HepG2 (cell line): Measurements from ENCODE around the gene ETHE1. TPM values are rescaled to one million over a fixed set of nuclear protein-coding genes. Genes with fewer than 3 reads are reported as not detected.

Experiments used
- ATAC-seq: fragments of 200-7000 bp; cut with Tn5 transposase; 3 replicates; pipeline ENCODE4 v1.9.1; 2020; ENCODE audit warnings: mild to moderate bottlenecking, moderate library complexity
- BruUV-seq: library from RNA; stranded (reverse); fragments of 400-500 nt; replicated peaks from 2 replicates; lab custom pipeline; 2021; lab: Mats Ljungman, UMichigan
- CTCF ChIA-PET: fragments of 300-600 bp; formaldehyde crosslinking; extraction: SDS; loops from one replicate; lab custom pipeline; 2021; ENCODE audit warnings: low total read pairs, inconsistent platforms, low intra/inter-chr PET ratio; lab: Yijun Ruan, JAX
- POLR2A ChIA-PET: fragments of 350-600 bp; sonication (Branson Sonifier 250); formaldehyde crosslinking; loops from one replicate; lab custom pipeline; 2020; ENCODE audit warnings: antibody characterized with exemption, inconsistent platforms; lab: Yijun Ruan, JAX
- DNase-seq: peaks from one replicate; pipeline ENCODE4 v3.0.0-alpha.2; 2015; ENCODE audit warnings: low spot score
- FAIRE-seq: peaks from 3 replicates; lab custom pipeline; 2011; peaks lifted over from hg19 to GRCh38; lab: Jason Lieb, UNC
- H2AFZ ChIP-seq: one replicate; pipeline ENCODE4 v1.6.1; 2011; ENCODE audit warnings: low read length, inconsistent platforms
- H3K27ac ChIP-seq: fragments of 300-600 bp; 3 replicates; pipeline ENCODE4 v1.8.0; 2011; ENCODE audit warnings: mixed run types, mild to moderate bottlenecking, mixed read lengths, low read length, inconsistent platforms; ENCODE audit not compliant: insufficient read depth; ENCODE audit errors: extremely low read length
- H3K27me3 ChIP-seq, 2 experiments: fragments of 200-600 bp in 1 of 2; 2 replicates in 1 of 2; 3 replicates in 1 of 2; pipeline versions ENCODE4 v1.6.0 to v1.8.0; 2011; ENCODE audit warnings: low read length in 2 of 2, mild to moderate bottlenecking in 2 of 2, moderate library complexity in 2 of 2, inconsistent platforms in 1 of 2; ENCODE audit not compliant: insufficient read depth in 2 of 2, control insufficient read depth in 1 of 2
- H3K36me3 ChIP-seq, 2 experiments: fragments of 200-600 bp in 1 of 2; replicated peaks in 1 of 2; 2 replicates in 1 of 2; 3 replicates in 1 of 2; pipeline versions ENCODE4 v1.5.1 to v1.8.0; 2011; ENCODE audit warnings: low read length in 2 of 2, inconsistent platforms in 1 of 2; ENCODE audit not compliant: insufficient read depth in 2 of 2, control insufficient read depth in 1 of 2
- H3K4me1 ChIP-seq: 2 replicates; pipeline ENCODE4 v1.5.1; 2012; ENCODE audit warnings: low read length, inconsistent platforms; ENCODE audit not compliant: insufficient read depth
- H3K4me2 ChIP-seq: 2 replicates; pipeline ENCODE4 v1.6.0; 2011; ENCODE audit warnings: low read depth, low read length, inconsistent platforms
- H3K4me3 ChIP-seq, 3 experiments: fragments of 200-600 bp in 1 of 3; sonication (generic), shearing (Covaris generic) in 1 of 3; replicated peaks in 1 of 3; 2 replicates each; pipeline ENCODE4 v1.5.1; 2011 to 2016; ENCODE audit warnings: low read length in 3 of 3, inconsistent platforms in 2 of 3, low read depth in 2 of 3, mild to moderate bottlenecking in 2 of 3, control low read depth in 1 of 3, mixed read lengths in 1 of 3; ENCODE audit not compliant: insufficient read depth in 1 of 3
- H3K79me2 ChIP-seq: one replicate; pipeline ENCODE4 v1.6.1; 2011; ENCODE audit warnings: low read length, inconsistent platforms; ENCODE audit not compliant: insufficient read depth
- H3K9ac ChIP-seq: 2 replicates; pipeline ENCODE4 v1.6.0; 2011; ENCODE audit warnings: mild to moderate bottlenecking, low read depth, low read length, inconsistent platforms; ENCODE audit not compliant: insufficient read depth
- H3K9me3 ChIP-seq: 2 replicates; pipeline ENCODE4 v1.5.1; 2012; ENCODE audit warnings: mild to moderate bottlenecking, low read length
- H4K20me1 ChIP-seq: 2 replicates; pipeline ENCODE4 v1.6.0; 2011; ENCODE audit warnings: inconsistent platforms, mild to moderate bottlenecking, low read length, moderate library complexity; ENCODE audit not compliant: insufficient read depth
- EED ChIP-seq: sonication (generic); formaldehyde crosslinking; IDR thresholded peaks from 2 replicates; pipeline ENCODE4 v1.5.0; 2020; ENCODE audit warnings: mild to moderate bottlenecking, missing genetic modification reagents
- ELF3 ChIP-seq: IDR thresholded peaks from 2 replicates; pipeline ENCODE4 v1.6.1; 2016; ENCODE audit warnings: missing genetic modification reagents, missing compliant biosample characterization
- FOSL1 ChIP-seq: sonication (generic); formaldehyde crosslinking; IDR thresholded peaks from 2 replicates; pipeline ENCODE4 v1.9.0; 2021; ENCODE audit warnings: missing genetic modification reagents, borderline replicate concordance
- GATAD1 ChIP-seq: IDR thresholded peaks from 2 replicates; pipeline ENCODE4 v1.6.1; 2016; ENCODE audit warnings: missing genetic modification reagents, missing compliant biosample characterization
- KDM5B ChIP-seq: sonication (generic); formaldehyde crosslinking; IDR thresholded peaks from 2 replicates; pipeline ENCODE4 v1.4.0; 2020; ENCODE audit warnings: missing genetic modification reagents, mild to moderate bottlenecking, borderline replicate concordance
- KLF11 ChIP-seq: IDR thresholded peaks from 2 replicates; pipeline ENCODE4 v1.6.1; 2016; ENCODE audit warnings: missing compliant biosample characterization
- MIER3 ChIP-seq: IDR thresholded peaks from 2 replicates; pipeline ENCODE4 v1.6.1; 2016; ENCODE audit warnings: missing compliant biosample characterization, borderline replicate concordance
- ZFX ChIP-seq: sonication (generic); formaldehyde crosslinking; IDR thresholded peaks from 2 replicates; pipeline ENCODE4 v1.4.0; 2020; ENCODE audit warnings: mild to moderate bottlenecking, low read depth, missing genetic modification reagents, moderate library complexity
- ZNF501 ChIP-seq: sonication (generic); formaldehyde crosslinking; IDR thresholded peaks from 2 replicates; pipeline ENCODE4 v1.5.1; 2020; ENCODE audit warnings: mild to moderate bottlenecking, moderate library complexity, missing genetic modification reagents
- ZNF713 ChIP-seq: sonication (generic); formaldehyde crosslinking; IDR thresholded peaks from 2 replicates; pipeline ENCODE4 v1.4.0; 2020; ENCODE audit warnings: mild to moderate bottlenecking, missing genetic modification reagents
- WGBS: methylation state at CpG from one replicate; pipeline ENCODE4 v1.1.6; 2017; ENCODE audit warnings: low lambda C conversion rate; 5-methylcytosine and 5-hydroxymethylcytosine counted together
- in situ Hi-C: cut with HindIII; loops from 2 replicates; pipeline ENCODE4 v1.10.0; 2017; ENCODE audit warnings: low pct_unique_long_range_greater_than_20kb; ENCODE audit not compliant: extremely low pct_ligation_motif_present
- intact Hi-C: fragments of 100-400 bp; cut with micrococcal nuclease; formaldehyde crosslinking; loops from one replicate; pipeline ENCODE4 v1.10.0; 2022; ENCODE audit not compliant: unreplicated experiment
- polyA plus RNA-seq, 8 experiments: library from polyadenylated mRNA; depleted of rRNA in 3 of 8; stranded (reverse) in 7 of 8; unstranded in 1 of 8; fragments of >200 nt; fragmentation: Illumina TruSeq in 4 of 8; extraction: Trizol in 4 of 8; gene quantifications; 2 replicates each; pipeline versions ENCODE4 v1.2.1 to v1.2.3, GENCODE V29; 2011 to 2016; ENCODE audit warnings: low read depth in 4 of 8, missing spikeins in 1 of 8, mixed read lengths in 1 of 8; ENCODE audit not compliant: insufficient read depth in 1 of 8
- total RNA-seq, 5 experiments: library from RNA; depleted of rRNA; stranded (reverse); fragments of >200 nt; fragmentation: Illumina TruSeq; extraction: Trizol; gene quantifications; 2 replicates each; pipeline ENCODE4 v1.2.3, GENCODE V29; 2016; ENCODE audit warnings: low read depth in 1 of 5
- TF ChIP-seq, protein P1 (sequence below): sonication (generic); formaldehyde crosslinking; IDR thresholded peaks from 2 replicates; pipeline ENCODE4 v1.8.0; 2022; ENCODE audit warnings: missing genetic modification reagents, mild to moderate bottlenecking, inconsistent platforms, borderline replicate concordance
- TF ChIP-seq, protein P2 (sequence below): sonication (generic); formaldehyde crosslinking; IDR thresholded peaks from 2 replicates; pipeline ENCODE4 v1.5.0; 2020; ENCODE audit warnings: missing genetic modification reagents, mild to moderate bottlenecking, borderline replicate concordance
- TF ChIP-seq, protein P3 (sequence below): fragments of 450-650 bp; IDR thresholded peaks from 2 replicates; pipeline ENCODE4 v1.6.1; 2016
- TF ChIP-seq, protein P4 (sequence below): sonication (generic); formaldehyde crosslinking; IDR thresholded peaks from 2 replicates; pipeline ENCODE4 v1.4.0; 2020; ENCODE audit warnings: mild to moderate bottlenecking, low read depth, missing genetic modification reagents
- TF ChIP-seq, protein P5 (sequence below): sonication (generic); formaldehyde crosslinking; IDR thresholded peaks from 2 replicates; pipeline ENCODE4 v1.4.0; 2020; ENCODE audit warnings: mild to moderate bottlenecking, missing genetic modification reagents
- TF ChIP-seq, protein P6 (sequence below): sonication (generic); formaldehyde crosslinking; IDR thresholded peaks from 2 replicates; pipeline ENCODE4 v1.5.0; 2020; ENCODE audit warnings: missing genetic modification reagents

ETHE1 gene
- total and polyA plus RNA-seq, 2 of the 13 experiments (the other 11 are each of a cell fraction or from before 2014, with no cell fraction given), result 32.5 to 58.4 TPM

DNA sequence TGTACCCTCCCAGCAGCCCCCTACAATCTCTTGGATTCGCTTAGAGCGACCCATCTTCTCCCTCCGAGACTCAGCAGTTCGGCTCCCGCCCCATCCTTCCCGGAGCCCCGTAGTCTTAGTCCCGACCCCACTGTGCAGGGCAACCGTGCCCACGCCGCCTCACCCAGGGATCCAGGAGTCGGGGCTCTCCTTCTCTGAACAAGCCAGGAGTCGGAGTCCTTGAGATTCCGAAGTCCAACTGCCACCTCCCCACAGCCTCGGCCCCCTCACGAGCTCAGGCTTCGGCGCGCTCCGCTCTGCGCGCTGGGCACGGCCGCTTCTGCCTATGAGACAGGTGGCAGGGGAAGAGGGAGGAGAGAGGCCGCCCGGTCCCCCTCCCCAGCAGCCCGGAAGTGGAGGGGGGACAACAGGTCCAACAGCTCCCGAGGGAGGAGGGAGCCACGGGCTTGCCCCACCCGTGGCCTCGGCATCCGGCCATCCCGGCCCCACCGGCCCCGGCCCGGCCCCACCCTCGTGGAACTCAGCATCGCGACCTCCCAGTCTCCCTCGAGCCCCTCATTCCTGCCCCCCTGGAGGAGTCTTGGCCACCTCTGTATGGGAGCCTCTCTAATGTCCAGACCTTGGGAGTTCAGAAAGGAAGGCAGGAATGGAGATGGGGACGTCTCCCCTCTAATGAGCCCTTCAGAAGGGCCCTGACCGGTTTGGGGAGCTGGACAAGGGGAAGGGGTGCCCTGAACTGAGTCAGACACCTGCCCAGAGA, 22.4 kb downstream of the ETHE1 start, which contains the start of gene PHLDB3:
Gene PHLDB3, minus strand, starts transcription at position 321 of the 760 bp plus-strand sequence. CDS start 628 bp downstream, outside the sequence.
- H3K9ac ChIP-seq, result peak within 1 kb of the TSS; percentile 92
- peaks cover 11% of the 10 kb centered on the region for H3K79me2 ChIP-seq
- BruUV-seq, result no TSS peak
- no peaks in the 10 kb centered on the region; a peak in 1 of 5 replicates for H3K27me3 ChIP-seq
- peak within 1 kb of the TSS; percentile 34 for H2AFZ ChIP-seq
- peak within 1 kb of the TSS; percentile 86 to 97 (median 95) for H3K4me3 ChIP-seq
- H3K4me2 ChIP-seq, result peak within 1 kb of the TSS; percentile 84
- no peak for FAIRE-seq
- ATAC-seq, result peak; percentile 77
- in situ Hi-C loops, result no loop called here
- intact Hi-C loops, result loop anchor here (1.0 to 2.0 kb wide), 2 partner anchors 42 to 57 kb away; no protein-coding TSS in a partner anchor
- 4% methylated on average over 20 of the region's 42 CpGs for WGBS
- peaks cover 42% of the 10 kb centered on the region for H3K4me1 ChIP-seq
- H3K27ac ChIP-seq, result peak within 1 kb of the TSS; percentile 79
- no peaks in the 10 kb centered on the region for H3K9me3 ChIP-seq
- ChIA-PET CTCF (interaction anchor here (1.6 kb wide), 1 partner anchor 58 kb away, joined by 10 read pairs; no protein-coding TSS in a partner anchor), POLR2A (interaction anchor here (0.7 to 2.2 kb wide), 16 partner anchors 9 to 164 kb away, joined by 3 to 47 read pairs (median 6); partner anchors contain the start of genes IRGQ and ZNF576)
- H3K36me3 ChIP-seq, result peaks cover 1 to 4% of the 10 kb centered on the region in 2 experiments; a peak in 2 of 5 replicates
- peak; percentile 38 for DNase-seq
- H4K20me1 ChIP-seq, result no peaks in the 10 kb centered on the region
- TF ChIP-seq EED (0 out of 2 replicates have a peak, but pooled peaks have one; percentile 43), FOSL1 (CRISPR knock-in tag) (no peak), ELF3 (CRISPR knock-in tag) (0 out of 2 replicates have a peak, but pooled peaks have one; percentile 27), ZFX (CRISPR knock-in tag) (peak; percentile 74), KLF11 (CRISPR knock-in tag) (no peak), KDM5B (CRISPR knock-in tag) (peak; percentile 51; the same call in 1 of the 2 replicates), GATAD1 (peak; percentile 43; the same call in 1 of the 2 replicates), MIER3 (CRISPR knock-in tag) (no peak), ZNF501 (CRISPR knock-in tag) (no peak), ZNF713 (CRISPR knock-in tag) (no peak)
- TF ChIP-seq, protein P1, sequence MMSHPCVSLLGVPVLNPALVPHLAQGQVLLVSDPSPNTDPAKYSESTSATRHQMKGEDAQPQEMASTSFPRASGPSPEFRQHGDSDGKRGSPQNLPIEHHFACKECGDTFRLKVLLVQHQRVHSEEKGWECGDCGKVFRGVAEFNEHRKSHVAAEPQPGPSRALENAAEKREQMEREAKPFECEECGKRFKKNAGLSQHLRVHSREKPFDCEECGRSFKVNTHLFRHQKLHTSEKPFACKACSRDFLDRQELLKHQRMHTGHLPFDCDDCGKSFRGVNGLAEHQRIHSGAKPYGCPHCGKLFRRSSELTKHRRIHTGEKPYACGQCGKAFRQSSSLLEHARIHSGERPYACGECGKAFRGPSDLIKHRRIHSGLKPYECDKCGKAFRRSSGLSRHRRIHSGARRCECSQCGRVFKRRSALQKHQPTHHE (CRISPR knock-in tag), result no peak
- TF ChIP-seq, protein P2, sequence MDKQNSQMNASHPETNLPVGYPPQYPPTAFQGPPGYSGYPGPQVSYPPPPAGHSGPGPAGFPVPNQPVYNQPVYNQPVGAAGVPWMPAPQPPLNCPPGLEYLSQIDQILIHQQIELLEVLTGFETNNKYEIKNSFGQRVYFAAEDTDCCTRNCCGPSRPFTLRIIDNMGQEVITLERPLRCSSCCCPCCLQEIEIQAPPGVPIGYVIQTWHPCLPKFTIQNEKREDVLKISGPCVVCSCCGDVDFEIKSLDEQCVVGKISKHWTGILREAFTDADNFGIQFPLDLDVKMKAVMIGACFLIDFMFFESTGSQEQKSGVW (CRISPR knock-in tag), result no peak
- TF ChIP-seq, protein P3, sequence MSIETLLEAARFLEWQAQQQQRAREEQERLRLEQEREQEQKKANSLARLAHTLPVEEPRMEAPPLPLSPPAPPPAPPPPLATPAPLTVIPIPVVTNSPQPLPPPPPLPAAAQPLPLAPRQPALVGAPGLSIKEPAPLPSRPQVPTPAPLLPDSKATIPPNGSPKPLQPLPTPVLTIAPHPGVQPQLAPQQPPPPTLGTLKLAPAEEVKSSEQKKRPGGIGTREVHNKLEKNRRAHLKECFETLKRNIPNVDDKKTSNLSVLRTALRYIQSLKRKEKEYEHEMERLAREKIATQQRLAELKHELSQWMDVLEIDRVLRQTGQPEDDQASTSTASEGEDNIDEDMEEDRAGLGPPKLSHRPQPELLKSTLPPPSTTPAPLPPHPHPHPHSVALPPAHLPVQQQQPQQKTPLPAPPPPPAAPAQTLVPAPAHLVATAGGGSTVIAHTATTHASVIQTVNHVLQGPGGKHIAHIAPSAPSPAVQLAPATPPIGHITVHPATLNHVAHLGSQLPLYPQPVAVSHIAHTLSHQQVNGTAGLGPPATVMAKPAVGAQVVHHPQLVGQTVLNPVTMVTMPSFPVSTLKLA, result no peak
- TF ChIP-seq, protein P4, sequence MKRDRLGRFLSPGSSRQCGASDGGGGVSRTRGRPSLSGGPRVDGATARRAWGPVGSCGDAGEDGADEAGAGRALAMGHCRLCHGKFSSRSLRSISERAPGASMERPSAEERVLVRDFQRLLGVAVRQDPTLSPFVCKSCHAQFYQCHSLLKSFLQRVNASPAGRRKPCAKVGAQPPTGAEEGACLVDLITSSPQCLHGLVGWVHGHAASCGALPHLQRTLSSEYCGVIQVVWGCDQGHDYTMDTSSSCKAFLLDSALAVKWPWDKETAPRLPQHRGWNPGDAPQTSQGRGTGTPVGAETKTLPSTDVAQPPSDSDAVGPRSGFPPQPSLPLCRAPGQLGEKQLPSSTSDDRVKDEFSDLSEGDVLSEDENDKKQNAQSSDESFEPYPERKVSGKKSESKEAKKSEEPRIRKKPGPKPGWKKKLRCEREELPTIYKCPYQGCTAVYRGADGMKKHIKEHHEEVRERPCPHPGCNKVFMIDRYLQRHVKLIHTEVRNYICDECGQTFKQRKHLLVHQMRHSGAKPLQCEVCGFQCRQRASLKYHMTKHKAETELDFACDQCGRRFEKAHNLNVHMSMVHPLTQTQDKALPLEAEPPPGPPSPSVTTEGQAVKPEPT, result peak; percentile 33; the same call in 1 of the 2 replicates
- TF ChIP-seq, protein P5, sequence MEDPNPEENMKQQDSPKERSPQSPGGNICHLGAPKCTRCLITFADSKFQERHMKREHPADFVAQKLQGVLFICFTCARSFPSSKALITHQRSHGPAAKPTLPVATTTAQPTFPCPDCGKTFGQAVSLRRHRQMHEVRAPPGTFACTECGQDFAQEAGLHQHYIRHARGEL, result no peak
- TF ChIP-seq, protein P6, sequence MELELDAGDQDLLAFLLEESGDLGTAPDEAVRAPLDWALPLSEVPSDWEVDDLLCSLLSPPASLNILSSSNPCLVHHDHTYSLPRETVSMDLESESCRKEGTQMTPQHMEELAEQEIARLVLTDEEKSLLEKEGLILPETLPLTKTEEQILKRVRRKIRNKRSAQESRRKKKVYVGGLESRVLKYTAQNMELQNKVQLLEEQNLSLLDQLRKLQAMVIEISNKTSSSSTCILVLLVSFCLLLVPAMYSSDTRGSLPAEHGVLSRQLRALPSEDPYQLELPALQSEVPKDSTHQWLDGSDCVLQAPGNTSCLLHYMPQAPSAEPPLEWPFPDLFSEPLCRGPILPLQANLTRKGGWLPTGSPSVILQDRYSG, result 0 out of 2 replicates have a peak, but pooled peaks have one; percentile 16
